Activated B cell treated with CpG ODN at 0.5 μM for 24 hours (primary cell): ENCODE data around the gene CASP8AP2. TPM values are rescaled to one million over a fixed set of nuclear protein-coding genes. Genes with fewer than 3 reads are reported as not detected.

Experiments used
- ATAC-seq: fragments of 200-7000 bp; cut with Tn5 transposase; one replicate; pipeline ENCODE4 v1.10.0; 2021; ENCODE audit warnings: low read depth, mild to moderate bottlenecking, moderate library complexity
- CTCF ChIA-PET: fragments of 350-600 bp; sonication (Branson Sonifier 250); formaldehyde crosslinking; loops from one replicate; lab custom pipeline; 2021; ENCODE audit warnings: antibody characterized with exemption; lab: Charles Lee
- POLR2A ChIA-PET: fragments of 350-600 bp; sonication (Branson Sonifier 250); formaldehyde crosslinking; loops from one replicate; lab custom pipeline; 2021; ENCODE audit warnings: antibody characterized with exemption; lab: Charles Lee
- DNase-seq: peaks from one replicate; pipeline ENCODE4 v3.0.0; 2022
- H3K27ac Mint-ChIP-seq: one replicate; pipeline ENCODE4 v1.8.0; 2020; ENCODE audit warnings: mixed read lengths
- H3K27me3 Mint-ChIP-seq: one replicate; pipeline ENCODE4 v1.8.0; 2021; ENCODE audit warnings: mixed read lengths
- H3K36me3 Mint-ChIP-seq: one replicate; pipeline ENCODE4 v1.8.0; 2021; ENCODE audit warnings: low read depth, mixed read lengths
- H3K4me1 Mint-ChIP-seq: one replicate; pipeline ENCODE4 v1.8.0; 2021; ENCODE audit warnings: mixed read lengths
- H3K4me3 Mint-ChIP-seq: one replicate; pipeline ENCODE4 v1.8.0; 2020; ENCODE audit warnings: mild to moderate bottlenecking, mixed read lengths
- H3K9me3 Mint-ChIP-seq: one replicate; pipeline ENCODE4 v1.8.0; 2020; ENCODE audit warnings: mixed read lengths
- intact Hi-C: fragments of 100-400 bp; cut with micrococcal nuclease; formaldehyde crosslinking; loops from one replicate; pipeline ENCODE4 v1.15.1; 2024
- total RNA-seq: library from RNA; stranded (reverse); gene quantifications from 2 replicates; pipeline ENCODE4 v1.2.3, GENCODE V29; 2022
- TF ChIP-seq, protein P1 (sequence below): fragments of 200-600 bp; IDR thresholded peaks from one replicate; pipeline ENCODE4 v1.8.0; 2022; ENCODE audit warnings: antibody characterized with exemption, mild to moderate bottlenecking

The CASP8AP2 gene
- total RNA-seq, 1 donor from 2014 or later = 17.8 TPM

DNA sequence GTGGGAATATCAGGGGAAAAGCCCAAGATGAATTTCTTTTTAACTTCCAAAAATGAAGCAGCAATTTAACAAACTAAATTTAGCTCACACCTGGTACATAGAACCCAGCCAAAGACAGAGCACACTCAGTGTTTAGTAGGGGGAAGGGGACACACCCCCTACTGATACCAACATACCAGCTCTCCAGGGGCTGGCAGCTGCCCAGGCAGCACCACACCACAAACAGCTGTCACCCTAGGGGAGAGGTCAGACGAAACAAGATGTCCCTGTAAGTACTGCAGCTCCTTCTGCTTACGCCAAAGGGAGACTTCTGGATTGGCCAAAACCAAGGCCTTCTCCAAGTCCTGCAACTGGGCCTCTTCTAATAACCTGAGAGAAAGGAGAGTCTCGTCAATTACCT, 36.1 kb upstream of the CASP8AP2 start:
- no peak for DNase-seq
- no peak for ATAC-seq
- Mint-ChIP-seq H3K4me1 (peaks cover 21% of the 10 kb centered on the region), H3K4me3 (no peak overlapping the region), H3K36me3 (peaks cover 56% of the 10 kb centered on the region), H3K27me3 (no peaks in the 10 kb centered on the region), H3K9me3 (no peaks in the 10 kb centered on the region), H3K27ac (no peak overlapping the region)
- CTCF ChIA-PET = no interaction called here
- TF ChIP-seq, protein P1, sequence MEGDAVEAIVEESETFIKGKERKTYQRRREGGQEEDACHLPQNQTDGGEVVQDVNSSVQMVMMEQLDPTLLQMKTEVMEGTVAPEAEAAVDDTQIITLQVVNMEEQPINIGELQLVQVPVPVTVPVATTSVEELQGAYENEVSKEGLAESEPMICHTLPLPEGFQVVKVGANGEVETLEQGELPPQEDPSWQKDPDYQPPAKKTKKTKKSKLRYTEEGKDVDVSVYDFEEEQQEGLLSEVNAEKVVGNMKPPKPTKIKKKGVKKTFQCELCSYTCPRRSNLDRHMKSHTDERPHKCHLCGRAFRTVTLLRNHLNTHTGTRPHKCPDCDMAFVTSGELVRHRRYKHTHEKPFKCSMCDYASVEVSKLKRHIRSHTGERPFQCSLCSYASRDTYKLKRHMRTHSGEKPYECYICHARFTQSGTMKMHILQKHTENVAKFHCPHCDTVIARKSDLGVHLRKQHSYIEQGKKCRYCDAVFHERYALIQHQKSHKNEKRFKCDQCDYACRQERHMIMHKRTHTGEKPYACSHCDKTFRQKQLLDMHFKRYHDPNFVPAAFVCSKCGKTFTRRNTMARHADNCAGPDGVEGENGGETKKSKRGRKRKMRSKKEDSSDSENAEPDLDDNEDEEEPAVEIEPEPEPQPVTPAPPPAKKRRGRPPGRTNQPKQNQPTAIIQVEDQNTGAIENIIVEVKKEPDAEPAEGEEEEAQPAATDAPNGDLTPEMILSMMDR = no peak
- intact Hi-C loops = no loop called here
- POLR2A ChIA-PET = no interaction called here

DNA sequence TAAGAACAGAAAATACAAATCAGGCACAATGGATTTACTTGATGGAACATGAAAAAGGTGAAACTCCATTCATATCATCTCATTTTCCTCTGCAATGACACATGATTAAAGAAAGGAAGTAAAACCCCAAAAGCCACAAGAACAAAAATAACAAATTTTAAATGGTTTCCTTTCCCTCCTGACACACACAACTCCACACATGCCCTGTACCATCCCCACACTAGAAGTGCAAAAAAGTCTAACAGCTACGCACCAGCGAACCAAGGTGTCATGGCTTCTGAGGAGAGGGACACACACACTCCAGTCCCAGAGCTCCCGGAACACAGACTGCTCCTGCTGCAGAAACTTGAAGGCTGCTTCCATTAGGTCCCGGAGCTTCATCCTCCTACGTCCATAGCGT, 35.4 kb upstream of the CASP8AP2 start:
- H3K4me3 Mint-ChIP-seq = peak overlapping the region; percentile 16
- peak overlapping the region; percentile 5 for H3K27ac Mint-ChIP-seq
- POLR2A ChIA-PET = interaction anchor here (1.0 kb wide), 1 partner anchor 26 kb away, joined by 3 read pairs; no protein-coding TSS in a partner anchor
- H3K27me3 Mint-ChIP-seq = no peaks in the 10 kb centered on the region
- intact Hi-C loops = no loop called here
- H3K9me3 Mint-ChIP-seq = no peaks in the 10 kb centered on the region
- peaks cover 53% of the 10 kb centered on the region for H3K36me3 Mint-ChIP-seq
- TF ChIP-seq, protein P1 = no peak
- ATAC-seq = no peak
- CTCF ChIA-PET = no interaction called here
- DNase-seq = no peak
- peaks cover 21% of the 10 kb centered on the region for H3K4me1 Mint-ChIP-seq

DNA sequence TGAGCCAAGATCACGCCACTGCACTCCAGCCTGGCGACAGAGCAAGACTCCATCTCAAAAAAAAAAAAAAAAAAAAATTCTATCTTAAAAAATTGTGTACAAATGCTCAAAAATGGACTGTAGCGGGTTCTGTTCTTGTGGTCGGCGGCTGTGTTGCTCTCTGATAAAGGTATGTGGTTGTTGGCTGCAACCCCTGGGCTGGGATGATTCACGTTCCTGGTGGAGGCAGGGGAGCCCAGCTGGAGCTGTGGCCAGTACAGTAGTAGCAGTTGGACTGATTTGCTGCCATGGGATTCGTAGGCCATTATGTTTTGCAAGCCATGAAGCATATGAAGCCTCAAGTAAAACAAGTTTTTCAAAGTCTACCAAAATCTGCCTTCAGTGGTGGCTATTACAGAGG, 32.4 kb upstream of the CASP8AP2 start:
- TF ChIP-seq, protein P1 = no peak
- CTCF ChIA-PET = no interaction called here
- DNase-seq = no peak
- intact Hi-C loops = no loop called here
- Mint-ChIP-seq H3K36me3 (peaks cover 63% of the 10 kb centered on the region), H3K4me3 (no peak overlapping the region), H3K27me3 (no peaks in the 10 kb centered on the region), H3K27ac (no peak overlapping the region), H3K4me1 (peaks cover 23% of the 10 kb centered on the region), H3K9me3 (no peaks in the 10 kb centered on the region)
- POLR2A ChIA-PET = interaction anchor here (0.7 kb wide), 1 partner anchor 628 kb away, joined by 4 read pairs; no protein-coding TSS in a partner anchor
- no peak for ATAC-seq

DNA sequence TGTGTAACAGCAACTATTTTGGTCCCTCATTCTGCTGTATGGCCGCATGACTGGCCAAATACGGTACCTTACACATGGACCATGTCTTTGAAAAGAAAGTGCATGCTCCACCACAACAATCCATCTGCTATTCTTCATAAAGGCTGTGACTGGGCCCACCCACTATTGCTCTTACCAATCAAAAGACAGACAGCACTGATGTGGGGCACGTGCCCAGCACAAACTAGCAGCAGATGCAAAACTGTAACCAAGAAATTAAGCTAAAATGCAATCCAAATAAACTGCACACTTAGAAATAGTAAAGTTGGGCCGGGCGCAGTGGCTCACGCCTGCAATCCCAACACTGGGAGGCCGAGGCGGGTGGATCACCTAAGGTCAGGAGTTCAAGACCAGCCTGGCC, 30.6 kb upstream of the CASP8AP2 start:
- Mint-ChIP-seq H3K9me3 (no peaks in the 10 kb centered on the region), H3K4me1 (peaks cover 11% of the 10 kb centered on the region), H3K27me3 (no peaks in the 10 kb centered on the region), H3K27ac (no peak overlapping the region), H3K4me3 (no peak overlapping the region), H3K36me3 (peaks cover 56% of the 10 kb centered on the region)
- DNase-seq (no peak), ATAC-seq (no peak)
- ChIA-PET CTCF (no interaction called here), POLR2A (interaction anchor here (1.1 kb wide), 1 partner anchor 20 kb away, joined by 3 read pairs; the partner anchor contains the start of gene MDN1)
- TF ChIP-seq, protein P1 = no peak
- intact Hi-C loops = no loop called here

DNA sequence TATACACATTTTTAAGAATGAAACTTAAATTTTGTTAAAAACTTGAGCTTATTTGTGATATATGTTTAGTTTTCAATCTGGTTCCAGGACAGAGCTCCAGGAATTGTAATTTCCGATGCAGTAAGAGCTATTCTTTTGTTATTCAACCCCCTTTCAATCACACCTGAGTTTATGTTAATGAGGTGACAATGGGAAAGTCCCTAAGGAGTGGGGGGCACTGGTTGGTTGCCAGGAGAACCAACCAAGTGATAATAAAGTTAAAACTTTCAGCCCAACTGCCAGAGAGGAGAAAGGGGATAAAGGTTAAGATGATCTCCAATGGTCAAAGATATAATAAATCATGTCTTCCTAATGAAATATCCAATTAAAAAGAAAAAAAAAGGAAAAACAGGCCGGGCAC, 29.9 kb upstream of the CASP8AP2 start:
- DNase-seq (no peak), ATAC-seq (no peak)
- Mint-ChIP-seq H3K9me3 (no peaks in the 10 kb centered on the region), H3K4me1 (peaks cover 4% of the 10 kb centered on the region), H3K4me3 (no peak overlapping the region), H3K36me3 (peaks cover 51% of the 10 kb centered on the region), H3K27me3 (no peaks in the 10 kb centered on the region), H3K27ac (no peak overlapping the region)
- ChIA-PET POLR2A (interaction anchor here (1.1 kb wide), 1 partner anchor 20 kb away, joined by 3 read pairs; the partner anchor contains the start of gene MDN1), CTCF (no interaction called here)
- intact Hi-C loops = no loop called here
- TF ChIP-seq, protein P1 = no peak
